NCI-H2196 (cell line): ENCODE results near the gene MGAT1.
"Not testable (repeated sequence)": the region's sequence is repeated elsewhere in the genome, so short reads cannot be mapped to it uniquely, and the experiment has no call there.

ENCODE experiments used
- DNase-seq: peaks from one replicate; lab custom pipeline; 2025; ENCODE audit not compliant: unreplicated experiment; lab: John Stamatoyannopoulos, UW

MGAT1 gene

GRCh38 chr5:180786531-180787398, 15.8 kb downstream of the MGAT1 start:
- DNase-seq: no peak

GRCh38 chr5:180785794-180786221, 16.8 kb downstream of the MGAT1 start:
- no peak for DNase-seq

- DNase-seq: no peak
Measured at GRCh38 chr5:180785121-180785781, 17.4 kb downstream of the MGAT1 start.

GRCh38 chr5:180784497-180785097, 18.0 kb downstream of the MGAT1 start:
- DNase-seq: peak; percentile 45

GRCh38 chr5:180783340-180784052, 19.1 kb downstream of the MGAT1 start:
- DNase-seq: no peak

GRCh38 chr5:180782748-180783147, 19.9 kb downstream of the MGAT1 start:
- no peak for DNase-seq

- DNase-seq: not testable (repeated sequence)
Measured at GRCh38 chr5:180781900-180782326, 20.7 kb downstream of the MGAT1 start.

- DNase-seq: no peak
Measured at GRCh38 chr5:180779985-180780610, 22.5 kb downstream of the MGAT1 start.

- no peak for DNase-seq
Measured at GRCh38 chr5:180777475-180777874, 25.1 kb downstream of the MGAT1 start.

- no peak for DNase-seq
Measured at GRCh38 chr5:180776376-180776775, 26.2 kb downstream of the MGAT1 start.

GRCh38 chr5:180775624-180776023, 27.0 kb downstream of the MGAT1 start:
- no peak for DNase-seq

GRCh38 chr5:180771839-180772238, 30.8 kb downstream of the MGAT1 start:
- no peak for DNase-seq

GRCh38 chr5:180769821-180770220, 32.8 kb downstream of the MGAT1 start:
- no peak for DNase-seq

GRCh38 chr5:180755601-180756000, 47.0 kb downstream of the MGAT1 start:
- DNase-seq: no peak

- DNase-seq: no peak
Measured at GRCh38 chr5:180744253-180744652, 58.4 kb downstream of the MGAT1 start.

GRCh38 chr5:180742727-180743126, 59.9 kb downstream of the MGAT1 start:
- no peak for DNase-seq

GRCh38 chr5:180740953-180741352, 61.7 kb downstream of the MGAT1 start:
- DNase-seq: not testable (repeated sequence)

GRCh38 chr5:180739958-180740357, 62.6 kb downstream of the MGAT1 start, which contains the start of gene OR2Y1:
TSS of gene OR2Y1 (minus strand) at chr5:180740058. CDS start at chr5:180740058, 0 bp downstream.
- no peak for DNase-seq

- DNase-seq: no peak
Measured at GRCh38 chr5:180739271-180739670, 63.3 kb downstream of the MGAT1 start.

GRCh38 chr5:180736536-180736935, 66.1 kb downstream of the MGAT1 start:
- no peak for DNase-seq
